PFSK-1 (cell line): ENCODE data around the gene HS6ST1.

Experiments
- FOXP2 ChIP-seq: optimal IDR thresholded peaks from 2 replicates; pipeline ENCODE3; 2011; ENCODE audit warnings: borderline replicate concordance, control low read depth, inconsistent platforms; ENCODE audit not compliant: insufficient read depth; ENCODE audit errors: extremely low read length, extremely low read depth
- POLR2AphosphoS5 ChIP-seq: IDR thresholded peaks from 2 replicates; pipeline ENCODE4 v1.6.1; 2012; ENCODE audit warnings: low read depth, mild to moderate bottlenecking, control low read depth, low read length, moderate library complexity
- SIN3A ChIP-seq: IDR thresholded peaks from 2 replicates; pipeline ENCODE4 v1.6.1; 2012; ENCODE audit warnings: mild to moderate bottlenecking, low read length, moderate library complexity, borderline replicate concordance; ENCODE audit not compliant: insufficient read depth
- TAF1 ChIP-seq: IDR thresholded peaks from 2 replicates; pipeline ENCODE4 v1.6.1; 2012; ENCODE audit warnings: low read length, control low read depth, borderline replicate concordance; ENCODE audit not compliant: insufficient read depth
- TF ChIP-seq, protein P1 (sequence below), 2 experiments: IDR thresholded peaks; 2 replicates each; pipeline versions ENCODE4 v1.6.1 to v1.8.0; 2011 to 2012; ENCODE audit warnings: low read depth in 2 of 2, low read length in 2 of 2, control low read depth in 1 of 2, inconsistent platforms in 1 of 2, mild to moderate bottlenecking in 1 of 2, moderate library complexity in 1 of 2; ENCODE audit not compliant: insufficient read depth in 1 of 2

HS6ST1 gene

DNA sequence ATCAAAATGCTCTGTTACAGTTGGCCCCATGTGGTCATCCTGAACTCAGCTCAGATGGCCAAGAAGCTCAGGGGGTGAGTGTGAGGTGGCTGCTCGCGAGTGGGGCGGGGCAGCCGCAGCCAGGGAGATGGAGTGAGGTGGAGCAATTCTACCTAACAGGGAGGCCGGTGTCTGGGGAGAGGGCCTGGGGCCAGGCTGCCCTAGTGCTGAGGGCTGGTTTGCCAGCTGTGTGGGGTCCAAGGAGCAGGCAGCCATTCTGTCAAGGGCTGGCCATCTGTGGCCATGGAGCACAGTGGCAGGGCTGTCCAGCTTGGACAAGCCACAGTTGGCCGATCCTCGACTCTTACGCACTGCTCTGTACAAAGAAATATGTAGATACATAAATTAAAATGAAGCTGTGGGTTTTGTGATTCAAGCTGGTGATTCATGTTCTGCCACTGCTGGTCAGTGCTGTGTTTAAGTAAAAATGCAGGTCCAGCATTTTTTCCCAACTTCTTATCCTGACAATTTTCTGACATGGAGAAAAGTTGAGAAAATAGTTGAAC is 82.1 kb downstream of the HS6ST1 start:
- no peak for TF ChIP-seq FOXP2
- TF ChIP-seq POLR2AphosphoS5: no peak
- no peak for TF ChIP-seq TAF1
- TF ChIP-seq SIN3A: no peak
- TF ChIP-seq, protein P1, sequence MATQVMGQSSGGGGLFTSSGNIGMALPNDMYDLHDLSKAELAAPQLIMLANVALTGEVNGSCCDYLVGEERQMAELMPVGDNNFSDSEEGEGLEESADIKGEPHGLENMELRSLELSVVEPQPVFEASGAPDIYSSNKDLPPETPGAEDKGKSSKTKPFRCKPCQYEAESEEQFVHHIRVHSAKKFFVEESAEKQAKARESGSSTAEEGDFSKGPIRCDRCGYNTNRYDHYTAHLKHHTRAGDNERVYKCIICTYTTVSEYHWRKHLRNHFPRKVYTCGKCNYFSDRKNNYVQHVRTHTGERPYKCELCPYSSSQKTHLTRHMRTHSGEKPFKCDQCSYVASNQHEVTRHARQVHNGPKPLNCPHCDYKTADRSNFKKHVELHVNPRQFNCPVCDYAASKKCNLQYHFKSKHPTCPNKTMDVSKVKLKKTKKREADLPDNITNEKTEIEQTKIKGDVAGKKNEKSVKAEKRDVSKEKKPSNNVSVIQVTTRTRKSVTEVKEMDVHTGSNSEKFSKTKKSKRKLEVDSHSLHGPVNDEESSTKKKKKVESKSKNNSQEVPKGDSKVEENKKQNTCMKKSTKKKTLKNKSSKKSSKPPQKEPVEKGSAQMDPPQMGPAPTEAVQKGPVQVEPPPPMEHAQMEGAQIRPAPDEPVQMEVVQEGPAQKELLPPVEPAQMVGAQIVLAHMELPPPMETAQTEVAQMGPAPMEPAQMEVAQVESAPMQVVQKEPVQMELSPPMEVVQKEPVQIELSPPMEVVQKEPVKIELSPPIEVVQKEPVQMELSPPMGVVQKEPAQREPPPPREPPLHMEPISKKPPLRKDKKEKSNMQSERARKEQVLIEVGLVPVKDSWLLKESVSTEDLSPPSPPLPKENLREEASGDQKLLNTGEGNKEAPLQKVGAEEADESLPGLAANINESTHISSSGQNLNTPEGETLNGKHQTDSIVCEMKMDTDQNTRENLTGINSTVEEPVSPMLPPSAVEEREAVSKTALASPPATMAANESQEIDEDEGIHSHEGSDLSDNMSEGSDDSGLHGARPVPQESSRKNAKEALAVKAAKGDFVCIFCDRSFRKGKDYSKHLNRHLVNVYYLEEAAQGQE (IDR thresholded peaks at IDR 0.05; ENCODE audit: insufficient read depth in 1 of 2, low read depth in 2 of 2, low read length in 2 of 2): no peak

DNA sequence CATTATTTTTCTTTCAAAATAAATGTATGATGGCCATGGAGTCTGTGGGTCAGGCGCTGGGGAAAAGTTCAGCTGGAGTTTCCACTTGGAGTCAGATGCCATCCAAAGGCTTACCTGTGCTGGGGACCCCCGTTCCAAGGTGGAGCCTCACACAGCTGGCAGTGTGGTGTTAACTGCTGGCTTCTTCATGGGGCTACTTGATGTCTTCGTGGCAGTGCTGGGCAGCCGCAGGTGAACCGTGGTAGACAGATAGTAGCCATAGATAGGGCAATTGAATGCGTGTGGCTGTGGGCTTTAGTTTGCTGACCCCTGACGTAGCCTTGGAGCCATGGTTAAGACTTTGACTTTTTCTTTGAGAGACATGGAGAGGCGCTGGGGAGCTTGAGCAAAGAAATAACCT is 83.1 kb downstream of the HS6ST1 start:
- TF ChIP-seq TAF1 (no peak), FOXP2 (no peak), POLR2AphosphoS5 (no peak), SIN3A (no peak)
- TF ChIP-seq, protein P1 (IDR thresholded peaks at IDR 0.05; ENCODE audit: insufficient read depth in 1 of 2, low read depth in 2 of 2, low read length in 2 of 2): no peak

DNA sequence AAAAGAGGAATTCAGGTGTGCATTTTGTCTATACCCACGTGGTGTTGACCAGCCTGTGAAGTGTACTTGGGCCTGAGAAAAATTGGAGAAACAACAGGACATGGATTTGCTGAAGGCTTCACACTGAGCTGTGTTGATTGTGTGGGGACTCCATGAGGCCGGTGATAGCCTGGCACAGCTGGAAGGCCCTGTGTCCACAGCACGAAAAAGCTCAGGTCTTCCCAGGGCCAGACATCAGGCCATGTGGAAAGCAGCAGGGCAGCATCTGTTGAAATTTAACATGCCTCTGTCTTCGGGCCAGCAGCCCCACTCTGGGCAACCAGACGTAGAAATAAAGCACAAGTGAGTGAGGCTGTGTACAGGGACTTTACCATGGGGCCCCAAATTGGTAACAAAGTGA is 84.1 kb downstream of the HS6ST1 start:
- TF ChIP-seq, protein P1 (IDR thresholded peaks at IDR 0.05; ENCODE audit: insufficient read depth in 1 of 2, low read depth in 2 of 2, low read length in 2 of 2): no peak
- no peak for TF ChIP-seq SIN3A
- no peak for TF ChIP-seq TAF1

DNA sequence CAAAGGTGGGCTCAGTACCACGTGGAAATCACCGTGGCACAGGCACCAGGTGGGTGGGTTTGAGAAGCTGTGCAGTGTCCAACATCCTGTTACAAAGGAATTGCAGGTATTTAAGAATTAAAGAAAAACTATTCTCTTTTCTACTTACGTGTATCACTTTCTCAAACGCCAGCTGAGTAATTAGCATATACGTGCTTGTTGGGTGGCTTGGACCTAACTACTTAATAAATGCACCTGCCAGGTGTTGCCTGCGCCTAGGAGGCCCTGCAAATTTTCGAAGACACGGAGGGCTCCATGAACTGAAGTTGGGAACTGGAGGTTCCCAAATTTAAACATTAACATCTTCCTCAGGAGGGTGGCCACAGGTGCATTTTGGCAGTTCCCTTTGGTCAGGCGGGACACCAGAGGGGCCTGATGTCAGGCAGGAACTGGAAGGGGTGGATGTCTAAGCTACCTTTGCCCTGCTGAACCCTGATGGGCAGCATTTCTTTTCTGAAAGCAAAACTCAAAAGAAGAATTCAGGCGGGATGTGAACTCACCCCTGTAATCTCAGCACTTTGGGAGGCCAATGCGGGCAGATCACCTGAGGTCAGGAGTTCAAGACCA is 84.8 kb downstream of the HS6ST1 start:
- TF ChIP-seq SIN3A (no peak), FOXP2 (no peak), POLR2AphosphoS5 (no peak), TAF1 (no peak)
- TF ChIP-seq, protein P1 (IDR thresholded peaks at IDR 0.05; ENCODE audit: insufficient read depth in 1 of 2, low read depth in 2 of 2, low read length in 2 of 2): no peak
